Panc1 (cell line): Measurements from ENCODE around the gene RASL11A. TPM values are rescaled to one million over a fixed set of nuclear protein-coding genes. Genes with fewer than 3 reads are reported as not detected.
A peak's percentile ranks its signal among the peaks of the same experiment; 100 is the strongest.

ENCODE experiments used
- ATAC-seq: fragments of 200-7000 bp; cut with Tn5 transposase; 2 replicates; pipeline ENCODE4 v1.9.1; 2020; ENCODE audit warnings: mild to moderate bottlenecking, moderate library complexity
- BruUV-seq: library from RNA; stranded (reverse); fragments of 400-500 nt; replicated peaks from 2 replicates; lab custom pipeline; 2021; lab: Mats Ljungman, UMichigan
- CTCF ChIA-PET: fragments of 300-600 bp; sonication (Branson Sonifier 250); formaldehyde crosslinking; loops from one replicate; lab custom pipeline; 2022; ENCODE audit warnings: antibody characterized with exemption; lab: Charles Lee
- POLR2A ChIA-PET: fragments of 300-600 bp; sonication (Branson Sonifier 250); formaldehyde crosslinking; loops from one replicate; lab custom pipeline; 2022; ENCODE audit warnings: antibody characterized with exemption; lab: Charles Lee
- DNase-seq: peaks from one replicate; pipeline ENCODE4 v3.0.0-alpha.2; 2010; ENCODE audit warnings: low read depth, low spot score
- H3K27ac ChIP-seq: 2 replicates; pipeline ENCODE4 v1.5.1; 2011; ENCODE audit warnings: mild to moderate bottlenecking, low read length, inconsistent platforms
- H3K27me3 ChIP-seq: fragments of 200-500 bp; sonication (Bioruptor generic); 2 replicates; pipeline ENCODE4 v1.6.0; 2014; ENCODE audit warnings: low read length, inconsistent platforms; ENCODE audit not compliant: control insufficient read depth, insufficient read depth
- H3K36me3 ChIP-seq: fragments of 200-500 bp; sonication (Bioruptor generic); 2 replicates; pipeline ENCODE4 v1.5.1; 2014; ENCODE audit warnings: inconsistent platforms, mild to moderate bottlenecking, low read length, moderate library complexity; ENCODE audit not compliant: control insufficient read depth, insufficient read depth
- H3K4me1 ChIP-seq: 2 replicates; pipeline ENCODE4 v1.5.1; 2011; ENCODE audit warnings: inconsistent platforms, mild to moderate bottlenecking, low read length, moderate library complexity; ENCODE audit not compliant: control insufficient read depth, insufficient read depth
- H3K4me3 ChIP-seq, 2 experiments: 2 replicates each; pipeline ENCODE4 v1.5.1; 2011 to 2012; ENCODE audit warnings: low read depth in 2 of 2, low read length in 2 of 2, mild to moderate bottlenecking in 2 of 2, inconsistent platforms in 1 of 2, moderate library complexity in 1 of 2
- H3K9me3 ChIP-seq: fragments of 200-500 bp; sonication (Bioruptor generic); 2 replicates; pipeline ENCODE4 v1.5.1; 2014; ENCODE audit warnings: low read depth, mild to moderate bottlenecking, inconsistent platforms, low read length, moderate library complexity; ENCODE audit not compliant: control insufficient read depth, insufficient read depth
- POLR2AphosphoS5 ChIP-seq: IDR thresholded peaks from 2 replicates; pipeline ENCODE4 v1.6.1; 2012; ENCODE audit warnings: mild to moderate bottlenecking, low read depth, low read length, moderate library complexity
- SIN3A ChIP-seq: IDR thresholded peaks from 2 replicates; pipeline ENCODE4 v1.6.1; 2012; ENCODE audit warnings: low read depth, mild to moderate bottlenecking, low read length, moderate library complexity, borderline replicate concordance; ENCODE audit not compliant: insufficient read depth
- TCF7L2 ChIP-seq: IDR thresholded peaks from 2 replicates; pipeline ENCODE4 v1.6.1; 2011; ENCODE audit warnings: mild to moderate bottlenecking, low read depth, low read length, inconsistent platforms
- in situ Hi-C: cut with HindIII; loops from 2 replicates; pipeline ENCODE4 v1.10.0; 2016; ENCODE audit warnings: low sequenced_read_pairs, low pct_unique_long_range_greater_than_20kb
- intact Hi-C: fragments of 100-400 bp; cut with micrococcal nuclease; formaldehyde crosslinking; loops from one replicate; pipeline ENCODE4 v1.10.0; 2022; ENCODE audit not compliant: unreplicated experiment
- total RNA-seq: library from RNA; stranded (reverse); gene quantifications from one replicate; pipeline ENCODE4 v1.2.1, GENCODE V29; 2021; ENCODE audit not compliant: unreplicated experiment
- TF ChIP-seq, protein P1 (sequence below), 2 experiments: IDR thresholded peaks; 2 replicates each; pipeline ENCODE4 v1.6.1; 2011 to 2012; ENCODE audit warnings: low read depth in 2 of 2, control low read depth in 1 of 2, low read length in 1 of 2, mild to moderate bottlenecking in 1 of 2, moderate library complexity in 1 of 2; ENCODE audit not compliant: insufficient read depth in 1 of 2
- TF ChIP-seq, protein P2 (sequence below): fragments of 450-650 bp; IDR thresholded peaks from 2 replicates; pipeline ENCODE4 v1.5.1; 2017; ENCODE audit warnings: mild to moderate bottlenecking

Gene RASL11A
- total RNA-seq, 1 experiment from 2014 or later = 136 TPM

DNA sequence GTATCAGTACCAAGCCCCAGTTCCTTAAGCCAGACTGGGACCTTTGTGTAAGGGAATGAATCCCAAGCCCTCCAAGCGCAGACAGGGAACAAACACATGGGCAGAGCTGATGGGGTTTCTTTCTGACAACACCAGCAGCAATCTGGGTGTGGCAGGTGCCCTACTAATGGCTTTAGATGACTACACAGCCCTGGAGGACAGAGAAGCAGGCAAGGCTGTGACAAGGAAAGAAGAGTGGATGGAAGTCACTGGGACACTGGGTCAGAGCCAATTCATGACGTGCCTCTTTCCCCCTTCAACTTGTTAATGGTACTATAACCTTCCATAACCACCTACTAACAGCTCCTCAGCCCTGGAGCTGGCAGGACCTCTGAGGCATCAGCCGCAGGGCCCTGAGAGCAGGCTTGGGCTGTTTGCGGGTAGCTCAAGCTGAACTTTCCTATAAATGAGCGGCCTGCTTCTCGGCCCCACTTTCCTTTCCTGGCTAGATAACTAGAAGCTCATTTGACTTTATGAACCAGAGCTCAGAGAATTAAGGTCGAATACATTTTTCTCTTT is 38.9 kb downstream of the RASL11A start:
- ATAC-seq = peak; percentile 30; the same call in 1 of the 2 replicates
- POLR2A ChIA-PET = no interaction called here

GRCh38 chr13:27309967-27310598 is 39.5 kb downstream of the RASL11A start:
- no TSS peak for BruUV-seq
- peak; percentile 62; the same call in 1 of the 2 replicates for ATAC-seq
- peak; percentile 4 for DNase-seq
- H3K27me3 ChIP-seq = no peaks in the 10 kb centered on the region
- no peaks in the 10 kb centered on the region for H3K36me3 ChIP-seq
- H3K4me1 ChIP-seq = no peaks in the 10 kb centered on the region; the same call in 1 of the 2 replicates
- in situ Hi-C loops (no loop called here), intact Hi-C loops (no loop called here)
- ChIA-PET POLR2A (no interaction called here), CTCF (interaction anchor here (1.0 kb wide), 1 partner anchor 52 kb away, joined by 3 read pairs; no protein-coding TSS in a partner anchor)
- H3K4me3 ChIP-seq = no peak overlapping the region
- no peak overlapping the region for H3K27ac ChIP-seq
- no peaks in the 10 kb centered on the region for H3K9me3 ChIP-seq
- TF ChIP-seq POLR2AphosphoS5 (no peak), TCF7L2 (no peak), SIN3A (no peak)
- TF ChIP-seq, protein P1, sequence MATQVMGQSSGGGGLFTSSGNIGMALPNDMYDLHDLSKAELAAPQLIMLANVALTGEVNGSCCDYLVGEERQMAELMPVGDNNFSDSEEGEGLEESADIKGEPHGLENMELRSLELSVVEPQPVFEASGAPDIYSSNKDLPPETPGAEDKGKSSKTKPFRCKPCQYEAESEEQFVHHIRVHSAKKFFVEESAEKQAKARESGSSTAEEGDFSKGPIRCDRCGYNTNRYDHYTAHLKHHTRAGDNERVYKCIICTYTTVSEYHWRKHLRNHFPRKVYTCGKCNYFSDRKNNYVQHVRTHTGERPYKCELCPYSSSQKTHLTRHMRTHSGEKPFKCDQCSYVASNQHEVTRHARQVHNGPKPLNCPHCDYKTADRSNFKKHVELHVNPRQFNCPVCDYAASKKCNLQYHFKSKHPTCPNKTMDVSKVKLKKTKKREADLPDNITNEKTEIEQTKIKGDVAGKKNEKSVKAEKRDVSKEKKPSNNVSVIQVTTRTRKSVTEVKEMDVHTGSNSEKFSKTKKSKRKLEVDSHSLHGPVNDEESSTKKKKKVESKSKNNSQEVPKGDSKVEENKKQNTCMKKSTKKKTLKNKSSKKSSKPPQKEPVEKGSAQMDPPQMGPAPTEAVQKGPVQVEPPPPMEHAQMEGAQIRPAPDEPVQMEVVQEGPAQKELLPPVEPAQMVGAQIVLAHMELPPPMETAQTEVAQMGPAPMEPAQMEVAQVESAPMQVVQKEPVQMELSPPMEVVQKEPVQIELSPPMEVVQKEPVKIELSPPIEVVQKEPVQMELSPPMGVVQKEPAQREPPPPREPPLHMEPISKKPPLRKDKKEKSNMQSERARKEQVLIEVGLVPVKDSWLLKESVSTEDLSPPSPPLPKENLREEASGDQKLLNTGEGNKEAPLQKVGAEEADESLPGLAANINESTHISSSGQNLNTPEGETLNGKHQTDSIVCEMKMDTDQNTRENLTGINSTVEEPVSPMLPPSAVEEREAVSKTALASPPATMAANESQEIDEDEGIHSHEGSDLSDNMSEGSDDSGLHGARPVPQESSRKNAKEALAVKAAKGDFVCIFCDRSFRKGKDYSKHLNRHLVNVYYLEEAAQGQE (IDR thresholded peaks at IDR 0.05; ENCODE audit: insufficient read depth in 1 of 2, low read depth in 2 of 2, low read length in 1 of 2) = no peak
- TF ChIP-seq, protein P2, sequence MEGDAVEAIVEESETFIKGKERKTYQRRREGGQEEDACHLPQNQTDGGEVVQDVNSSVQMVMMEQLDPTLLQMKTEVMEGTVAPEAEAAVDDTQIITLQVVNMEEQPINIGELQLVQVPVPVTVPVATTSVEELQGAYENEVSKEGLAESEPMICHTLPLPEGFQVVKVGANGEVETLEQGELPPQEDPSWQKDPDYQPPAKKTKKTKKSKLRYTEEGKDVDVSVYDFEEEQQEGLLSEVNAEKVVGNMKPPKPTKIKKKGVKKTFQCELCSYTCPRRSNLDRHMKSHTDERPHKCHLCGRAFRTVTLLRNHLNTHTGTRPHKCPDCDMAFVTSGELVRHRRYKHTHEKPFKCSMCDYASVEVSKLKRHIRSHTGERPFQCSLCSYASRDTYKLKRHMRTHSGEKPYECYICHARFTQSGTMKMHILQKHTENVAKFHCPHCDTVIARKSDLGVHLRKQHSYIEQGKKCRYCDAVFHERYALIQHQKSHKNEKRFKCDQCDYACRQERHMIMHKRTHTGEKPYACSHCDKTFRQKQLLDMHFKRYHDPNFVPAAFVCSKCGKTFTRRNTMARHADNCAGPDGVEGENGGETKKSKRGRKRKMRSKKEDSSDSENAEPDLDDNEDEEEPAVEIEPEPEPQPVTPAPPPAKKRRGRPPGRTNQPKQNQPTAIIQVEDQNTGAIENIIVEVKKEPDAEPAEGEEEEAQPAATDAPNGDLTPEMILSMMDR = no peak

More for the DNA sequence above, 38.9 kb downstream of the RASL11A start:
- CTCF ChIA-PET = no interaction called here
- Histone ChIP-seq H3K4me1 (no peaks in the 10 kb centered on the region; the same call in 1 of the 2 replicates), H3K4me3 (no peak overlapping the region), H3K36me3 (no peaks in the 10 kb centered on the region), H3K27ac (no peak overlapping the region), H3K27me3 (no peaks in the 10 kb centered on the region), H3K9me3 (no peaks in the 10 kb centered on the region)
- in situ Hi-C loops = no loop called here
- BruUV-seq = no TSS peak
- no peak for DNase-seq
- intact Hi-C loops = no loop called here
- TF ChIP-seq SIN3A = no peak
- TF ChIP-seq, protein P2 = no peak
- no peak for TF ChIP-seq TCF7L2
- no peak for TF ChIP-seq POLR2AphosphoS5
- TF ChIP-seq, protein P1 (IDR thresholded peaks at IDR 0.05; ENCODE audit: insufficient read depth in 1 of 2, low read depth in 2 of 2, low read length in 1 of 2) = no peak
